Measurements from ENCODE around the gene PIP. TPM values are rescaled to one million over a fixed set of nuclear protein-coding genes. Genes with fewer than 3 reads are reported as not detected.
"Not testable (repeated sequence)": the region's sequence is repeated elsewhere in the genome, so short reads cannot be mapped to it uniquely, and the experiment has no call there.

PIP gene
- total and polyA plus RNA-seq, 4 donors, result 1.5 to 43.4 (median 36.2) TPM

- Histone ChIP-seq H3K4me3 (no peak overlapping the region), H3K9ac (ENCODE audit: insufficient read depth in 1 of 2, low read length in 2 of 2) (no peak overlapping the region), H3K9me3 (ENCODE audit: control insufficient read depth in 4 of 4, insufficient read depth in 3 of 4, low read length in 3 of 4) (peaks cover 0 to 9% (median 3%) of the 10 kb centered on the region in 4 donors), H3K27me3 (ENCODE audit: control insufficient read depth in 3 of 3, insufficient read depth in 3 of 3, low read length in 2 of 3) (no peaks in the 10 kb centered on the region), H3K27ac (ENCODE audit: low read depth in 1 of 2, low read length in 1 of 2) (no peak overlapping the region), H3K4me1 (ENCODE audit: control insufficient read depth in 5 of 5, insufficient read depth in 5 of 5, low read length in 5 of 5) (no peaks in the 10 kb centered on the region), H3K36me3 (ENCODE audit: control insufficient read depth in 4 of 4, insufficient read depth in 4 of 4, low read length in 4 of 4) (no peaks in the 10 kb centered on the region)
- ATAC-seq (ENCODE audit: insufficient read depth, low FRiP score) (no peak), DNase-seq (no peak)
- 79 to 83% methylated on average over 2 of the region's 2 CpGs for WGBS, 2 donors
- TF ChIP-seq, protein P1, sequence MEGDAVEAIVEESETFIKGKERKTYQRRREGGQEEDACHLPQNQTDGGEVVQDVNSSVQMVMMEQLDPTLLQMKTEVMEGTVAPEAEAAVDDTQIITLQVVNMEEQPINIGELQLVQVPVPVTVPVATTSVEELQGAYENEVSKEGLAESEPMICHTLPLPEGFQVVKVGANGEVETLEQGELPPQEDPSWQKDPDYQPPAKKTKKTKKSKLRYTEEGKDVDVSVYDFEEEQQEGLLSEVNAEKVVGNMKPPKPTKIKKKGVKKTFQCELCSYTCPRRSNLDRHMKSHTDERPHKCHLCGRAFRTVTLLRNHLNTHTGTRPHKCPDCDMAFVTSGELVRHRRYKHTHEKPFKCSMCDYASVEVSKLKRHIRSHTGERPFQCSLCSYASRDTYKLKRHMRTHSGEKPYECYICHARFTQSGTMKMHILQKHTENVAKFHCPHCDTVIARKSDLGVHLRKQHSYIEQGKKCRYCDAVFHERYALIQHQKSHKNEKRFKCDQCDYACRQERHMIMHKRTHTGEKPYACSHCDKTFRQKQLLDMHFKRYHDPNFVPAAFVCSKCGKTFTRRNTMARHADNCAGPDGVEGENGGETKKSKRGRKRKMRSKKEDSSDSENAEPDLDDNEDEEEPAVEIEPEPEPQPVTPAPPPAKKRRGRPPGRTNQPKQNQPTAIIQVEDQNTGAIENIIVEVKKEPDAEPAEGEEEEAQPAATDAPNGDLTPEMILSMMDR (IDR thresholded peaks at IDR 0.05; ENCODE audit: control extremely low read depth, extremely low read depth), result no peak
These were observed 35.7 kb upstream of the PIP start for GRCh38 chr7:143096146-143096545.

DNA sequence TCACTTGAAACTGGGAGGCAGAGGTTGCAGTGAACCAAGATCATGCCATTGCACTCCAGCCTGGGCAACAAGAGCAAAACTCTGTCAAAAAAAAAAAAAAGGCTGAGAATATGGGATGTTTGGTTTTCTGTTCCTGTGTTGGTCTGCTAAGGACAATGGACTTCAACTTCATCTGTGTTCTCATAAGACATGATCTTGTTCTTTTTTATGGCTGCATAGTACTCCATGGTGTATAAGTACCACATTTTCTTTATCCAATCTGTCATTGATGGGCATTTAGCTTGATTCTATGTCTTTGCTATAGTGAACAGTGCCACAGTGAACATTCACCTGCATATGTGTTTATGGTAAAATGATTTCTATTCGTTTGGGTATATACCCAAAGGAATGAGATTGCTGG is 32.3 kb upstream of the PIP start:
- 81 to 94% methylated on average over 1 of the region's 1 CpG for WGBS, 2 donors
- not testable (repeated sequence) for DNase-seq; H3K27me3 ChIP-seq (ENCODE audit: control insufficient read depth in 3 of 3, insufficient read depth in 3 of 3, low read length in 2 of 3); H3K9ac ChIP-seq (ENCODE audit: insufficient read depth in 1 of 2, low read length in 2 of 2); H3K27ac ChIP-seq (ENCODE audit: low read depth in 1 of 2, low read length in 1 of 2); H3K4me3 ChIP-seq; H3K4me1 ChIP-seq (ENCODE audit: control insufficient read depth in 5 of 5, insufficient read depth in 5 of 5, low read length in 5 of 5); H3K36me3 ChIP-seq (ENCODE audit: control insufficient read depth in 4 of 4, insufficient read depth in 4 of 4, low read length in 4 of 4); ATAC-seq (ENCODE audit: insufficient read depth, low FRiP score); H3K9me3 ChIP-seq (ENCODE audit: control insufficient read depth in 4 of 4, insufficient read depth in 3 of 4, low read length in 3 of 4)

DNA sequence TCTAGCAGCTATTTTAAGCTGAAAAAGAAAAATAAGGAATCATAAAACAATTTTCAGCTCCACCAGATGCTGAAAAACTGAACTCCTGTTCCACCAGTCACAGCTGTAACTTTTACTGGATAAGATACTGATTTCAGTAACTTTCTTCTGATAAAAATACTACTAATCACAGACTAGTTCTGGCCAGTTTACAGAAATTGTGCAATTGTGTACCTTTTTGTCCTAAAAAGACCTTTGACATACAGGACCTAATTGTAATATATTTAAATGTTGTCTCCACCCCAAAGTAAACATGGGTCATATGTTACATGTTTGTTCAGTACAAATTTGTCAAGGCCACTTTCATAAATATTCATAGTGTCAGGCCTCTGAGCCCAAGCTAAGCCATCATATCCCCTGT is 27.1 kb upstream of the PIP start:
- H3K27ac ChIP-seq (ENCODE audit: low read depth in 1 of 2, low read length in 1 of 2), result no peak overlapping the region
- no peaks in the 10 kb centered on the region for H3K36me3 ChIP-seq (ENCODE audit: control insufficient read depth in 4 of 4, insufficient read depth in 4 of 4, low read length in 4 of 4)
- H3K27me3 ChIP-seq (ENCODE audit: control insufficient read depth in 3 of 3, insufficient read depth in 3 of 3, low read length in 2 of 3), result no peaks in the 10 kb centered on the region
- H3K4me1 ChIP-seq (ENCODE audit: control insufficient read depth in 5 of 5, insufficient read depth in 5 of 5, low read length in 5 of 5), result no peaks in the 10 kb centered on the region
- H3K9me3 ChIP-seq (ENCODE audit: control insufficient read depth in 4 of 4, insufficient read depth in 3 of 4, low read length in 3 of 4), result peaks cover 0 to 8% (median 2%) of the 10 kb centered on the region in 4 donors
- no peak overlapping the region for H3K9ac ChIP-seq (ENCODE audit: insufficient read depth in 1 of 2, low read length in 2 of 2)
- ATAC-seq (ENCODE audit: insufficient read depth, low FRiP score) (no peak), DNase-seq (no peak)
- no peak overlapping the region for H3K4me3 ChIP-seq
- TF ChIP-seq, protein P1 (IDR thresholded peaks at IDR 0.05; ENCODE audit: control extremely low read depth, extremely low read depth), result no peak

DNA sequence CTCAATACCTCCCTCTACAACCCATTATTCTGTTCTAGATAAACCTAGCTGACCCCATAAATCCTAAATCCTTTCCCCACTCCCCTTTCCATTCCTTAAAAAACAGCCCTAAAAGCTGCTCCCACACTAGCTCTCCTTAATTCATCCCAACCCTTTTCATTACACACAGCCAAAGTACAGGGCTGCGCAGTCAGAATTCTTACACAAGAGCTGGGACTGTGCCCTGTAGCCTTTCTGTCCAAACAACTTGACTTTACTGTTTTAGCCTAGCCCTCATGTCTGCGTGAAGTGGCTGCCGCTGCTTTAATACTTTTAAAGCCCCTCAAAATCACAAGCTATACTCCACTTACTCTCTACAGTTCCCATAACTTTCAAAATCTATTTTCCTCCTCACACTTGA is 23.9 kb upstream of the PIP start:
- not testable (repeated sequence) for H3K27me3 ChIP-seq (ENCODE audit: control insufficient read depth in 3 of 3, insufficient read depth in 3 of 3, low read length in 2 of 3); H3K27ac ChIP-seq (ENCODE audit: low read depth in 1 of 2, low read length in 1 of 2); ATAC-seq (ENCODE audit: insufficient read depth, low FRiP score); DNase-seq; H3K9me3 ChIP-seq (ENCODE audit: control insufficient read depth in 4 of 4, insufficient read depth in 3 of 4, low read length in 3 of 4); H3K4me3 ChIP-seq; H3K36me3 ChIP-seq (ENCODE audit: control insufficient read depth in 4 of 4, insufficient read depth in 4 of 4, low read length in 4 of 4); H3K4me1 ChIP-seq (ENCODE audit: control insufficient read depth in 5 of 5, insufficient read depth in 5 of 5, low read length in 5 of 5); H3K9ac ChIP-seq (ENCODE audit: insufficient read depth in 1 of 2, low read length in 2 of 2)
- WGBS, 2 donors, result 86 to 98% methylated on average over 3 of the region's 3 CpGs

DNA sequence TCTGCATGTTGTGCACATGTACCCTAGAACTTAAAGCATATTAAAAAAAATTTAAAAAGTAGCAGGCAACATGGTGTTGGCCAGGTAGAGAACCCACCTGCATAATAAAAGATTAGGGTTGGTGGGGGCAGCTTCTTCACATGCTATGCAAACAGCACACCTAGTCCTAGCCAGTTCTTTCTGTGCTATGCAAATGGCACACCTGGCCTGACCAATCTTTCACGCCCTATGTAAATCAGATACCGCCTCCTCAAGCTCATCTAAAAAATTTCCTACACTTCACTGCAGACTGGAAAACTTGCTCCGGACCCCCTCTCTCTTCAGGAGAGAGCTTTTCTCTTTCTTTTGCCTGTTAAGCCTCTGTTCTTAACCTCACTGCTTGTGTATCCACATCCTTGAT is 14.5 kb upstream of the PIP start:
- no peaks in the 10 kb centered on the region for H3K4me1 ChIP-seq (ENCODE audit: control insufficient read depth in 5 of 5, insufficient read depth in 5 of 5, low read length in 5 of 5)
- no peak overlapping the region for H3K9ac ChIP-seq (ENCODE audit: insufficient read depth in 1 of 2, low read length in 2 of 2)
- no peaks in the 10 kb centered on the region for H3K27me3 ChIP-seq (ENCODE audit: control insufficient read depth in 3 of 3, insufficient read depth in 3 of 3, low read length in 2 of 3)
- peaks cover 0 to 5% (median 1%) of the 10 kb centered on the region in 4 donors for H3K9me3 ChIP-seq (ENCODE audit: control insufficient read depth in 4 of 4, insufficient read depth in 3 of 4, low read length in 3 of 4)
- TF ChIP-seq, protein P1 (IDR thresholded peaks at IDR 0.05; ENCODE audit: control extremely low read depth, extremely low read depth), result no peak
- no peak for ATAC-seq (ENCODE audit: insufficient read depth, low FRiP score)
- H3K27ac ChIP-seq (ENCODE audit: low read depth in 1 of 2, low read length in 1 of 2), result no peak overlapping the region
- no peak overlapping the region for H3K4me3 ChIP-seq
- H3K36me3 ChIP-seq (ENCODE audit: control insufficient read depth in 4 of 4, insufficient read depth in 4 of 4, low read length in 4 of 4), result no peaks in the 10 kb centered on the region
- 92% methylated on average over 3 of the region's 3 CpGs for WGBS, 2 donors
- no peak for DNase-seq

Measured in lung (tissue), 12 donors.